Measurements from ENCODE around the gene PPP1R3E. TPM values are rescaled to one million over a fixed set of nuclear protein-coding genes. Genes with fewer than 3 reads are reported as not detected.

The PPP1R3E gene
- total and polyA plus RNA-seq, 2 of the 13 experiments (the other 11 are each of a cell fraction or from before 2014, with no cell fraction given), result 16.5 to 26.5 TPM

DNA sequence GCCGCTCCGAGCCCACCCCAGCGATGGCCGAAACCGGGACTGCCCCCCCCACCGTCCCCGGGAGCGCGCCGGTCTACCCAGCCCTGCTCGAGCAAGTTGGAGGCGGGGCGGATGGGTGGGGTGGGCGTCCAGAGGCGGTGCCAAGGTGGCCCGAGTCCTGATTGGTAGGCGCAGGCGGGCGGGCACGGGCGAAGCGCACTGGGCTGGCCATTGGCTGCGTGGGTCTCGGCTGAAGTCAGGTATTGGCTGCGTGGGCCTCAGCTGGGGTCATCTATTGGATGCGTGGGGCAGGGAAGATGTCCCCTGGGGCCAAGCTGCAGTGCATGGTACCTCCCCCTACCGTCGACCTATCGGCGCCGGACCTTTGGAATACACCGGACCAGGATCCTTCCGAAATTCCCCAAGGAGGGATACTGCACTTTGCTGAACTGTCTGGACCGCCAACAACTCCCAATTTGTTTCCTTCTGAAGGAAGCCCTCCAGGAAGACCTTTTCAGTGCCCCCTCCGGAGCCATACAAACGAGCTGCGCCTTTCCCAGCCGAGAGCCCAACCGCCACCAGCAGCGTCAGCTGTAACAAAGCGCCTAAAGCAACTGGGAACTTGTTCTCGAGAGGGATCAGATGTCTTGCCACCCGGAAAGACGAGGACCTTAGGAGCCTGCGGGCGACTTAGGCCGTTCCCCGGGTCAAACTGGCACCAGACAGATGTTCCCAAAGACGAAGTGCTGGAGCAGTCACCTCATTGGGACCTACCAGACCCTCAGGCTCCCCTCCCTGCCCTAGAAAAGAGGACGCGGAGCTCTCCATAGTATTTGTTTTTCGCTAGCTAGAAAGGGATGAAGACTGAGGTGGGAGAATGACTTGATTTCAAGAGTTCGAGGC lies 16.4 kb downstream of the PPP1R3E start, which contains the start of gene HOMEZ (continued):
- TF ChIP-seq, protein P1, sequence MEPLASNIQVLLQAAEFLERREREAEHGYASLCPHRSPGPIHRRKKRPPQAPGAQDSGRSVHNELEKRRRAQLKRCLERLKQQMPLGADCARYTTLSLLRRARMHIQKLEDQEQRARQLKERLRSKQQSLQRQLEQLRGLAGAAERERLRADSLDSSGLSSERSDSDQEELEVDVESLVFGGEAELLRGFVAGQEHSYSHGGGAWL (CRISPR knock-in tag; IDR thresholded peaks at IDR 0.05), result peak; percentile 90
- TF ChIP-seq ZNF501 (CRISPR knock-in tag; IDR thresholded peaks at IDR 0.05) (peak; percentile 98), ZNF816 (CRISPR knock-in tag; IDR thresholded peaks at IDR 0.05; ENCODE audit: borderline replicate concordance) (no peak), PBX3 (CRISPR knock-in tag; IDR thresholded peaks at IDR 0.05; ENCODE audit: borderline replicate concordance) (no peak; the same call in 1 of the 2 replicates), CEBPB (IDR thresholded peaks at IDR 0.05; ENCODE audit: borderline replicate concordance, low read depth, low read length) (no peak), ZBTB21 (CRISPR knock-in tag; IDR thresholded peaks at IDR 0.05) (0 out of 2 replicates have a peak, but pooled peaks have one; percentile 14), NR2F6 (IDR thresholded peaks at IDR 0.05) (peak; percentile 31; the same call in 1 of the 2 replicates), NR2F6 (CRISPR knock-in tag; IDR thresholded peaks at IDR 0.05) (peak; percentile 59), E2F2 (CRISPR knock-in tag; IDR thresholded peaks at IDR 0.05; ENCODE audit: borderline replicate concordance) (peak; percentile 31; the same call in 1 of the 2 replicates), ZFP62 (CRISPR knock-in tag; IDR thresholded peaks at IDR 0.05) (no peak), ZNF280B (CRISPR knock-in tag; IDR thresholded peaks at IDR 0.05; ENCODE audit: borderline replicate concordance) (peak; percentile 73), ZMYM4 (CRISPR knock-in tag; IDR thresholded peaks at IDR 0.05) (peak; percentile 94), RBM22 (optimal IDR thresholded peaks at IDR 0.05; ENCODE audit: low read length) (no peak)
- TF ChIP-seq, protein P2, sequence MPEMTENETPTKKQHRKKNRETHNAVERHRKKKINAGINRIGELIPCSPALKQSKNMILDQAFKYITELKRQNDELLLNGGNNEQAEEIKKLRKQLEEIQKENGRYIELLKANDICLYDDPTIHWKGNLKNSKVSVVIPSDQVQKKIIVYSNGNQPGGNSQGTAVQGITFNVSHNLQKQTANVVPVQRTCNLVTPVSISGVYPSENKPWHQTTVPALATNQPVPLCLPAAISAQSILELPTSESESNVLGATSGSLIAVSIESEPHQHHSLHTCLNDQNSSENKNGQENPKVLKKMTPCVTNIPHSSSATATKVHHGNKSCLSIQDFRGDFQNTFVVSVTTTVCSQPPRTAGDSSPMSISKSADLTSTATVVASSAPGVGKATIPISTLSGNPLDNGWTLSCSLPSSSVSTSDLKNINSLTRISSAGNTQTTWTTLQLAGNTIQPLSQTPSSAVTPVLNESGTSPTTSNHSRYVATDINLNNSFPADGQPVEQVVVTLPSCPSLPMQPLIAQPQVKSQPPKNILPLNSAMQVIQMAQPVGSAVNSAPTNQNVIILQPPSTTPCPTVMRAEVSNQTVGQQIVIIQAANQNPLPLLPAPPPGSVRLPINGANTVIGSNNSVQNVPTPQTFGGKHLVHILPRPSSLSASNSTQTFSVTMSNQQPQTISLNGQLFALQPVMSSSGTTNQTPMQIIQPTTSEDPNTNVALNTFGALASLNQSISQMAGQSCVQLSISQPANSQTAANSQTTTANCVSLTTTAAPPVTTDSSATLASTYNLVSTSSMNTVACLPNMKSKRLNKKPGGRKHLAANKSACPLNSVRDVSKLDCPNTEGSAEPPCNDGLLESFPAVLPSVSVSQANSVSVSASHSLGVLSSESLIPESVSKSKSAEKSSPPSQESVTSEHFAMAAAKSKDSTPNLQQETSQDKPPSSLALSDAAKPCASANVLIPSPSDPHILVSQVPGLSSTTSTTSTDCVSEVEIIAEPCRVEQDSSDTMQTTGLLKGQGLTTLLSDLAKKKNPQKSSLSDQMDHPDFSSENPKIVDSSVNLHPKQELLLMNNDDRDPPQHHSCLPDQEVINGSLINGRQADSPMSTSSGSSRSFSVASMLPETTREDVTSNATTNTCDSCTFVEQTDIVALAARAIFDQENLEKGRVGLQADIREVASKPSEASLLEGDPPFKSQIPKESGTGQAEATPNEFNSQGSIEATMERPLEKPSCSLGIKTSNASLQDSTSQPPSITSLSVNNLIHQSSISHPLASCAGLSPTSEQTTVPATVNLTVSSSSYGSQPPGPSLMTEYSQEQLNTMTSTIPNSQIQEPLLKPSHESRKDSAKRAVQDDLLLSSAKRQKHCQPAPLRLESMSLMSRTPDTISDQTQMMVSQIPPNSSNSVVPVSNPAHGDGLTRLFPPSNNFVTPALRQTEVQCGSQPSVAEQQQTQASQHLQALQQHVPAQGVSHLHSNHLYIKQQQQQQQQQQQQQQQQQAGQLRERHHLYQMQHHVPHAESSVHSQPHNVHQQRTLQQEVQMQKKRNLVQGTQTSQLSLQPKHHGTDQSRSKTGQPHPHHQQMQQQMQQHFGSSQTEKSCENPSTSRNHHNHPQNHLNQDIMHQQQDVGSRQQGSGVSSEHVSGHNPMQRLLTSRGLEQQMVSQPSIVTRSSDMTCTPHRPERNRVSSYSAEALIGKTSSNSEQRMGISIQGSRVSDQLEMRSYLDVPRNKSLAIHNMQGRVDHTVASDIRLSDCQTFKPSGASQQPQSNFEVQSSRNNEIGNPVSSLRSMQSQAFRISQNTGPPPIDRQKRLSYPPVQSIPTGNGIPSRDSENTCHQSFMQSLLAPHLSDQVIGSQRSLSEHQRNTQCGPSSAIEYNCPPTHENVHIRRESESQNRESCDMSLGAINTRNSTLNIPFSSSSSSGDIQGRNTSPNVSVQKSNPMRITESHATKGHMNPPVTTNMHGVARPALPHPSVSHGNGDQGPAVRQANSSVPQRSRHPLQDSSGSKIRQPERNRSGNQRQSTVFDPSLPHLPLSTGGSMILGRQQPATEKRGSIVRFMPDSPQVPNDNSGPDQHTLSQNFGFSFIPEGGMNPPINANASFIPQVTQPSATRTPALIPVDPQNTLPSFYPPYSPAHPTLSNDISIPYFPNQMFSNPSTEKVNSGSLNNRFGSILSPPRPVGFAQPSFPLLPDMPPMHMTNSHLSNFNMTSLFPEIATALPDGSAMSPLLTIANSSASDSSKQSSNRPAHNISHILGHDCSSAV (CRISPR knock-in tag; IDR thresholded peaks at IDR 0.05; ENCODE audit: borderline replicate concordance), result no peak
- TF ChIP-seq, protein P3, sequence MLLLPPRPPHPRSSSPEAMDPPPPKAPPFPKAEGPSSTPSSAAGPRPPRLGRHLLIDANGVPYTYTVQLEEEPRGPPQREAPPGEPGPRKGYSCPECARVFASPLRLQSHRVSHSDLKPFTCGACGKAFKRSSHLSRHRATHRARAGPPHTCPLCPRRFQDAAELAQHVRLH (CRISPR knock-in tag; IDR thresholded peaks at IDR 0.05; ENCODE audit: borderline replicate concordance, low read depth), result peak; percentile 92
